ENCODE results near the gene C8G. TPM values are rescaled to one million over a fixed set of nuclear protein-coding genes. Genes with fewer than 3 reads are reported as not detected.

Gene C8G
- polyA plus RNA-seq, 1 donor from 2014 or later: not detected

GRCh38 chr9:136969774-136970173 lies 24.7 kb downstream of the C8G start:
- H2AFZ ChIP-seq (ENCODE audit: low read depth, low read length): no peak overlapping the region
- no peak overlapping the region for H3K27ac ChIP-seq (ENCODE audit: low read length)
- H3K9me2 ChIP-seq (ENCODE audit: insufficient read depth, low read length): no peaks in the 10 kb centered on the region
- no peak overlapping the region for H3K4me2 ChIP-seq (ENCODE audit: low read length)
- no peak overlapping the region for H3K9ac ChIP-seq (ENCODE audit: low read length)
- no peaks in the 10 kb centered on the region for H3K27me3 ChIP-seq (ENCODE audit: insufficient read depth, low read depth, low read length)
- no peak for TF ChIP-seq CTCF (IDR thresholded peaks at IDR 0.05; ENCODE audit: poor library complexity, severe bottlenecking)
- TF ChIP-seq POLR2AphosphoS5 (IDR thresholded peaks at IDR 0.05): no peak
- no peak for TF ChIP-seq EP300 (conservative IDR thresholded peaks at IDR 0.05; ENCODE audit: poor library complexity, severe bottlenecking)
- TF ChIP-seq RAD21 (conservative IDR thresholded peaks at IDR 0.05): no peak
- no peak for TF ChIP-seq REST (IDR thresholded peaks at IDR 0.05; ENCODE audit: borderline replicate concordance)
- no peak for TF ChIP-seq EZH2 (IDR thresholded peaks at IDR 0.05; ENCODE audit: borderline replicate concordance, insufficient read depth, low read length, poor library complexity, severe bottlenecking)
- H3K9me3 ChIP-seq (ENCODE audit: low read length): no peaks in the 10 kb centered on the region
- no peaks in the 10 kb centered on the region for H4K20me1 ChIP-seq (ENCODE audit: insufficient read depth)
- no peaks in the 10 kb centered on the region for H3F3A ChIP-seq (ENCODE audit: insufficient read depth, low read length, poor library complexity, severe bottlenecking)
- H3K36me3 ChIP-seq (ENCODE audit: insufficient read depth, low read length): no peaks in the 10 kb centered on the region
- no peaks in the 10 kb centered on the region for H3K79me2 ChIP-seq (replicated peaks; ENCODE audit: insufficient read depth, low read length)
- no peak overlapping the region for H3K4me3 ChIP-seq (ENCODE audit: low read length)

- no peak overlapping the region for H2AFZ ChIP-seq (ENCODE audit: low read depth, low read length)
Observed at GRCh38 chr9:136970361-136970760, 25.3 kb downstream of the C8G start.

More at GRCh38 chr9:136970361-136970760, 25.3 kb downstream of the C8G start:
- Histone ChIP-seq H3K27ac (ENCODE audit: low read length) (no peak overlapping the region), H3F3A (ENCODE audit: insufficient read depth, low read length, poor library complexity, severe bottlenecking) (no peaks in the 10 kb centered on the region), H3K4me3 (ENCODE audit: low read length) (no peak overlapping the region), H3K4me2 (ENCODE audit: low read length) (no peak overlapping the region), H3K9me2 (ENCODE audit: insufficient read depth, low read length) (no peaks in the 10 kb centered on the region), H3K9me3 (ENCODE audit: low read length) (no peaks in the 10 kb centered on the region), H4K20me1 (ENCODE audit: insufficient read depth) (no peaks in the 10 kb centered on the region), H3K27me3 (ENCODE audit: insufficient read depth, low read depth, low read length) (no peaks in the 10 kb centered on the region), H3K79me2 (replicated peaks; ENCODE audit: insufficient read depth, low read length) (no peaks in the 10 kb centered on the region), H3K36me3 (ENCODE audit: insufficient read depth, low read length) (no peaks in the 10 kb centered on the region), H3K9ac (ENCODE audit: low read length) (no peak overlapping the region)
- TF ChIP-seq SMC3 (conservative IDR thresholded peaks at IDR 0.05; ENCODE audit: poor library complexity) (no peak), MXI1 (conservative IDR thresholded peaks at IDR 0.05; ENCODE audit: poor library complexity, severe bottlenecking) (no peak), RAD21 (conservative IDR thresholded peaks at IDR 0.05) (no peak), TAF1 (IDR thresholded peaks at IDR 0.05; ENCODE audit: low read depth) (no peak), POLR2AphosphoS5 (IDR thresholded peaks at IDR 0.05) (no peak), REST (IDR thresholded peaks at IDR 0.05; ENCODE audit: borderline replicate concordance) (no peak), CTCF (IDR thresholded peaks at IDR 0.05; ENCODE audit: poor library complexity, severe bottlenecking) (no peak), EP300 (conservative IDR thresholded peaks at IDR 0.05; ENCODE audit: poor library complexity, severe bottlenecking) (no peak), EZH2 (IDR thresholded peaks at IDR 0.05; ENCODE audit: borderline replicate concordance, insufficient read depth, low read length, poor library complexity, severe bottlenecking) (no peak)
